Daoy (cell line): ENCODE data around the gene ACKR4. TPM values are rescaled to one million over a fixed set of nuclear protein-coding genes. Genes with fewer than 3 reads are reported as not detected.

Experiments used
- DNase-seq: peaks from one replicate; pipeline ENCODE4 v3.0.0-alpha.2; 2015; ENCODE audit warnings: low read depth
- total RNA-seq: library from RNA; depleted of rRNA; stranded (reverse); fragments of >200 nt; shearing (Covaris generic); gene quantifications from 2 replicates; pipeline ENCODE4 v1.2.3, GENCODE V29; 2014; rRNA removed

Gene ACKR4
- total RNA-seq, 1 experiment from 2014 or later, result not detected

DNA sequence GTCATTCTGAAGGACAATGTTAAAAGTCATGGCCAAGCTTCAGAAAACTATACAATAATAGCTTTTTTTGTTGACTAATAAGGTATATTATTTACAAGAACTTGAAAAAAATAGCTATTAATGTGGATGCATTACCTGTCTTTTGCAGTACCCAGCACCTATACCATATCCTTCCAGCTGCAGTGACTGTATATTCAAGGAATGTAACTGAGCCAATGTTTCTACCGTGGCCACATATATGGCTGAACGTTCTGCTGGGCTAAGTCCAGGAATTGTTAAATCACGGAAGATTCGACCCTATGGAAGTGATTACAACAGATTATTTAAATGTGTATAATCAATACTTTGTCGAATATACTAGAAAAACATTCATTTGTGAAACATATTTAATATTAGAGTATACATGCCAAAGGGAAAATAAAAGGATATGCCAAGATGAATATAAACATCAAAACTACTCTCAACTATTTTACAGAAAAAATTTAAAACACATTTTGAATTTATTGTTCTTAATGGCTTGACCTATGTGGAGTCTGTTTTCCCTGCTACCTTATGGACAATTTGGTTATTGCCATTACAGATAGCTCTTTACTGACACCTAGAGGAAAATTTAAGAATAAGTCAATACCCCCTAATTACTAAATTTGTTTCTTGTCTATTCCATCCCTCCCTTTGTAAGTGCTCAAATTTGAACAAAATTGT, 44.9 kb downstream of the ACKR4 start:
- DNase-seq, result peak; percentile 11

DNA sequence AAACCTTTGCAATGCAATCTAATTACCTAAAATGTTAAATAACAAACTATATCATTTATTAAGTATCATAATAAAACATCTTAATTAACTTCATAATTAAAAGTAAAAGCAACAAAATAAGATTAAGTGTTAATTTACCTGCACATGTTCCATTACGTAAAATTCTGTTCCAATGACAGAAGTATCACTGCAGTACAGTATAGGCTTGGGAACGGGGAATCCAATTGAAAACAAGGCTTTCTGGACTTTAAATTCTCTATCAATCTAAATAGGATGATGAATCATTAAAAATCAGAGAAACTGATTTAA, 45.4 kb downstream of the ACKR4 start:
- no peak for DNase-seq

- DNase-seq, result no peak
These were observed 46.3 kb downstream of the ACKR4 start for GRCh38 chr3:132643366-132643765.

DNA sequence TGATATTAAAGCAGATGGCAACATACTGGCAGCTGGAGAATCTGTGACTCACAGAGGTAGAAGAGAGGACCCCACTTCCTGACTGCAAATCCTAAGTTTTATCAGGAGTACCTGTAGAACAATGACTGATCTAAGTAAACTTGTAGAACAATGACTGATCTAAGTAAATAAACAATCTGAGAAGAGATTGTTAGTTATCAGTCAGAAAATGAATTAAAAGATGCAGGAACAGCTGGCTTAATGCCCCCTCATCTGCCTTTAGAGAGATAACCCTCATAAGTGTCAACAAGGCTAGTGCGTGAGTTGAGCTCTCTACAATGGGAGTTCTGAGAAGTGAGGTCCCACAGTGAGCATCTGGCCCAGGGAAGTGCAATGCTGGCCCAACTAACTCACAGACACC, 48.0 kb downstream of the ACKR4 start:
- no peak for DNase-seq

DNA sequence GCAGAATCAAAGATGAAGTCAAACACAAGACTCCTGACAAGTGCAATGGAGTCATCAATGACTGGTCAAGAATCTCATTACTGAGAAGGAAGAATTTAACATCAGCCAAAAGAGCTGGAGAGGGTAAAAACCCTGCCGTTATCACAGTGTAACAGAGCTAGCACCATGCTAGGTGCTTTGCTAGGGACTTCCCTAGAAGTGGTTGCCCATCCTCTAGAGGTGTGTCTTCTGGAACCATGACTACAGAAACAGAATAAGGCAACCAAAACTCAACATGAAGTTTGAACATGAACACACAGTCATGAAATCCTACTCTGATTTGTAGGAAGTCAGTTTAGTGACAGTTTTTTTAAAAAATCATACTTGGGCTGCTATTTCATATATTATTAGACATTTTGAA, 53.1 kb downstream of the ACKR4 start:
- DNase-seq, result no peak

Other genes with a start within 250 kb of the ACKR4 start
- gene DNAJC13, start 179.8 kb upstream of the ACKR4 start, total RNA-seq, result 29.5 and 31.3 TPM in 2 replicates
- 4.7 TPM in 2 replicates for gene ACAD11, start 62.5 kb downstream of the ACKR4 start, total RNA-seq
- gene UBA5, start 63.1 kb downstream of the ACKR4 start, total RNA-seq, result 31.7 and 48.8 TPM in 2 replicates
- gene NPHP3, start 125.1 kb downstream of the ACKR4 start, total RNA-seq, result 18.4 and 40.2 TPM in 2 replicates